Fibroblast of lung (primary cell): ENCODE results near the gene DICER1. TPM values are rescaled to one million over a fixed set of nuclear protein-coding genes. Genes with fewer than 3 reads are reported as not detected.

Experiments
- DNase-seq, 2 donors: peaks; one replicate each; pipeline versions ENCODE4 v3.0.0 to v3.0.0-alpha.2; 2010; ENCODE audit warnings: low read depth in 2 of 2
- H2AFZ ChIP-seq: 2 replicates; pipeline ENCODE4 v1.5.1; 2012; ENCODE audit warnings: low read length, control low read depth, inconsistent platforms
- H3K27ac ChIP-seq: 2 replicates; pipeline ENCODE4 v1.5.1; 2011; ENCODE audit warnings: low read length, control low read depth; ENCODE audit not compliant: insufficient read depth
- H3K27me3 ChIP-seq: 2 replicates; pipeline ENCODE4 v1.5.1; 2011; ENCODE audit warnings: mild to moderate bottlenecking, low read length; ENCODE audit not compliant: control insufficient read depth, insufficient read depth
- H3K36me3 ChIP-seq: 2 replicates; pipeline ENCODE4 v1.5.1; 2011; ENCODE audit warnings: low read length; ENCODE audit not compliant: control insufficient read depth, insufficient read depth
- H3K4me1 ChIP-seq: 2 replicates; pipeline ENCODE4 v1.5.1; 2011; ENCODE audit warnings: low read length; ENCODE audit not compliant: control insufficient read depth, insufficient read depth; ENCODE audit errors: extremely low read depth
- H3K4me2 ChIP-seq: 2 replicates; pipeline ENCODE4 v1.5.1; 2011; ENCODE audit warnings: low read length, control low read depth; ENCODE audit not compliant: insufficient read depth; ENCODE audit errors: extremely low read depth
- H3K4me3 ChIP-seq, 4 experiments: fragments of 200-600 bp in 1 of 4; sonication (generic) in 1 of 4; replicated peaks in 1 of 4; 2 replicates each; pipeline ENCODE4 v1.5.1; 2011 to 2016; ENCODE audit warnings: low read length in 4 of 4, low read depth in 3 of 4, mild to moderate bottlenecking in 3 of 4, control low read depth in 2 of 4, inconsistent platforms in 1 of 4, mixed read lengths in 1 of 4; ENCODE audit not compliant: insufficient read depth in 1 of 4; ENCODE audit errors: control extremely low read depth in 1 of 4
- H3K79me2 ChIP-seq: 2 replicates; pipeline ENCODE4 v1.5.1; 2012; ENCODE audit warnings: mild to moderate bottlenecking, low read length, inconsistent platforms; ENCODE audit not compliant: control insufficient read depth, insufficient read depth
- H3K9ac ChIP-seq: 2 replicates; pipeline ENCODE4 v1.5.1; 2011; ENCODE audit warnings: mild to moderate bottlenecking, low read length, control low read depth; ENCODE audit not compliant: insufficient read depth
- H3K9me3 ChIP-seq: 2 replicates; pipeline ENCODE4 v1.5.1; 2012; ENCODE audit warnings: low read depth, low read length; ENCODE audit not compliant: control insufficient read depth, insufficient read depth
- H4K20me1 ChIP-seq: 2 replicates; pipeline ENCODE4 v1.5.1; 2011; ENCODE audit warnings: low read length; ENCODE audit not compliant: control insufficient read depth, insufficient read depth; ENCODE audit errors: extremely low read depth
- EZH2 ChIP-seq: IDR thresholded peaks from 2 replicates; pipeline ENCODE4 v1.5.1; 2012; ENCODE audit warnings: low read length, control low read depth, mild to moderate bottlenecking; ENCODE audit errors: missing control alignments
- polyA plus RNA-seq, 2 donors: library from polyadenylated mRNA; depleted of rRNA in 1 of 2; stranded (reverse) in 1 of 2; unstranded in 1 of 2; fragments of >200 nt; gene quantifications; 2 replicates each; pipeline ENCODE4 v1.2.1, GENCODE V29; 2011 to 2012; ENCODE audit warnings: missing spikeins in 1 of 2
- total RNA-seq: library from RNA; depleted of rRNA; stranded (reverse); fragments of >200 nt; gene quantifications from 2 replicates; pipeline ENCODE4 v1.2.1, GENCODE V29; 2014
- TF ChIP-seq, protein P1 (sequence below), 2 donors: IDR thresholded peaks in 1 of 2; conservative IDR thresholded peaks in 1 of 2; 1 replicate in 1 of 2; 2 replicates in 1 of 2; pipeline ENCODE4 v1.5.1; 2011 to 2012; ENCODE audit warnings: low read length in 2 of 2, control low read depth in 1 of 2, inconsistent platforms in 1 of 2, low read depth in 1 of 2, mild to moderate bottlenecking in 1 of 2

Gene DICER1
- total and polyA plus RNA-seq, 2 donors (not counting 1 experiment from before 2014, with no cell fraction given), result 20.3 to 28.7 TPM

DNA sequence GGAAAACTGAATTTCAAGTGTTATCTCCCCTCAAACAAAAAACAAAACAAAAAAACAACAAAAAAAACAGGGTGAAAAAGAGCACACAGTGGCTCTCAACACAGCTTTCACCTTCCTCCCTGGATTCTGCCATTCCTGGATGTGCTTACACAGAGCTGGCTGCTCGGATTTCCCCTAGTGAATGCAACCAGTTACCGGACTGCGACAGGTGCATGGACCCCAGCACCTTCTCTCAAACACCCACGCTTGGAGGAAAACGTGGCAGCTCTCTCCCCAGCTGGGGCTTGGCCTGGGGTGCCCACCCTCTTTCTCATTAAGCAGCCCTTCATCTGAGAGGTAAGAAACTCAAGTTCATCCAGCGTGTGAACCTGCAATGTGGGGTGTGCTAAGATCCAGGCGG lies 33.5 kb upstream of the DICER1 start:
- H3K79me2 ChIP-seq, result no peaks in the 10 kb centered on the region
- H3K27me3 ChIP-seq, result peaks cover 2% of the 10 kb centered on the region
- DNase-seq, result no peak
- TF ChIP-seq, protein P1, sequence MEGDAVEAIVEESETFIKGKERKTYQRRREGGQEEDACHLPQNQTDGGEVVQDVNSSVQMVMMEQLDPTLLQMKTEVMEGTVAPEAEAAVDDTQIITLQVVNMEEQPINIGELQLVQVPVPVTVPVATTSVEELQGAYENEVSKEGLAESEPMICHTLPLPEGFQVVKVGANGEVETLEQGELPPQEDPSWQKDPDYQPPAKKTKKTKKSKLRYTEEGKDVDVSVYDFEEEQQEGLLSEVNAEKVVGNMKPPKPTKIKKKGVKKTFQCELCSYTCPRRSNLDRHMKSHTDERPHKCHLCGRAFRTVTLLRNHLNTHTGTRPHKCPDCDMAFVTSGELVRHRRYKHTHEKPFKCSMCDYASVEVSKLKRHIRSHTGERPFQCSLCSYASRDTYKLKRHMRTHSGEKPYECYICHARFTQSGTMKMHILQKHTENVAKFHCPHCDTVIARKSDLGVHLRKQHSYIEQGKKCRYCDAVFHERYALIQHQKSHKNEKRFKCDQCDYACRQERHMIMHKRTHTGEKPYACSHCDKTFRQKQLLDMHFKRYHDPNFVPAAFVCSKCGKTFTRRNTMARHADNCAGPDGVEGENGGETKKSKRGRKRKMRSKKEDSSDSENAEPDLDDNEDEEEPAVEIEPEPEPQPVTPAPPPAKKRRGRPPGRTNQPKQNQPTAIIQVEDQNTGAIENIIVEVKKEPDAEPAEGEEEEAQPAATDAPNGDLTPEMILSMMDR (conservative IDR thresholded peaks at IDR 0.05 in 1 of 2, IDR thresholded peaks at IDR 0.05 in 1 of 2; ENCODE audit: low read depth in 1 of 2, low read length in 2 of 2), result no peak
- no peak for TF ChIP-seq EZH2
- no peaks in the 10 kb centered on the region for H3K9me3 ChIP-seq
- H3K36me3 ChIP-seq, result no peaks in the 10 kb centered on the region
- no peak overlapping the region for H3K4me3 ChIP-seq
- no peak overlapping the region for H3K9ac ChIP-seq
- no peak overlapping the region for H2AFZ ChIP-seq
- no peak overlapping the region for H3K4me2 ChIP-seq
- no peaks in the 10 kb centered on the region for H4K20me1 ChIP-seq
- H3K4me1 ChIP-seq, result no peaks in the 10 kb centered on the region
- no peak overlapping the region for H3K27ac ChIP-seq

DNA sequence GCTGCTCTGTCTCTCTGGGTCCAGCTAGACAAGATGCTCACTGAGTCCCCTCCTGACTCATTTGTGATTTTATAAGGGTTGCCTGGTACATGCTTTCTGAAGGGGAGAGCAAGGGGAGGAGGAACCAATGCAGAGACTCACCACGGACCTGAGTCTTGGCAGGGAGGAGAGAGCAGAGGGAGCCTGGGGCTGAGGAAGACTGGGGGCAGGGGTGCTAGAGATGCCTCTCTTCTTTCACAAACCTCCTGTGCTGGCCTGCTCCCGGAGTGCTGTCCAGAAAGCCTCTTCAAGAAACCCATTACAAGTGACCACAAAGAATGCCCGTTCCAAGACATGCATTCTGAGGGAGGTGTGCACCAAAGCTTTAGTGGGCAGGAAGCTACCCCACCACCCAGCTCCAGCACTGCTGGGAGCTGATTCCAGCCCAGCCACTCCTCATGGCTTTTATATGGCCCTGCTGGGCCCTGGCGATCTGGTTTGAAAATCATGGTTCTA lies 33.1 kb upstream of the DICER1 start:
- peak in 1 of 2 donors; percentile 40 for DNase-seq
- no peak for TF ChIP-seq EZH2
- TF ChIP-seq, protein P1 (conservative IDR thresholded peaks at IDR 0.05 in 1 of 2, IDR thresholded peaks at IDR 0.05 in 1 of 2; ENCODE audit: low read depth in 1 of 2, low read length in 2 of 2), result no peak
- H3K27ac ChIP-seq, result no peak overlapping the region
- H3K79me2 ChIP-seq, result no peaks in the 10 kb centered on the region
- no peak overlapping the region for H3K9ac ChIP-seq
- H3K36me3 ChIP-seq, result no peaks in the 10 kb centered on the region
- H4K20me1 ChIP-seq, result no peaks in the 10 kb centered on the region
- H3K4me1 ChIP-seq, result peaks cover 2% of the 10 kb centered on the region
- peaks cover 2% of the 10 kb centered on the region for H3K27me3 ChIP-seq
- no peak overlapping the region for H2AFZ ChIP-seq
- H3K4me3 ChIP-seq, result no peak overlapping the region
- no peaks in the 10 kb centered on the region for H3K9me3 ChIP-seq
- no peak overlapping the region for H3K4me2 ChIP-seq

DNA sequence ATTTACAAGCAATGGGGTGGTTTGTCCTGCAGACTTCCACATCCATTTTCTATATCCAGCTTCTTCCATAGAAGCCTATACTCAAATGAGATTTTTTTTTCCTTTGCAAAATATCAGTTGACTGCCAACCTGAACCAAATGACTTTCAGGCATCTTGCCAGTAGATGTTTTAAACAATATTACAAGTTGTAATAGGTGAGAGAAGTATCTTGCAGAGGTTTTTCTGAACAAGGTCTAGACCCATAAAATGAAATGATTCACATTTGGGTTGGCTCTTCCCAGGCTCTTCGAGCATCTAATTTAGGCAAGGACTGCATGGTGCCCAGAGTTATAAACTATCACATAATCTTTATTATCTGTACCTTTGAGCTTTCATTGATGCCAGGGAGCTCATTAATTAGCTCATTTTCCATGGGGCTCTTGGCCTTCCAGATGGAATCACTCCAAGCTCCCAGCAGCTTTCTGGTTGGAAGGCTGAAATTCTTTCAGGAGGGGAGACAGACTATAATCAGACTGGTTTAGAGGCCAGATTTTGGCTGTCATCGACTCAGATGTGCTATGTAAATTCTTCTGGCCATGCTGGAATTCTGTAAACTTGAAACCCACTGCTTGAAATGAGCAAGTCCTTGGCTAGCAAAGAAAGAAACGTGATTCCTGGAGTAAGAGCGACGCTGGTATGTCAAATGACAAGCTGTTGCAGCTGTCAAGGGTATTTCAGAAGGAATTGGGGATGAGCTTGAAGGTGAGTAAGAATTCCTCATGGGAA lies 32.2 kb upstream of the DICER1 start:
- DNase-seq, result peak in 1 of 2 donors; percentile 45
- Histone ChIP-seq H3K4me3 (no peak overlapping the region), H2AFZ (no peak overlapping the region), H3K9me3 (no peaks in the 10 kb centered on the region), H3K27ac (no peak overlapping the region), H4K20me1 (no peaks in the 10 kb centered on the region), H3K79me2 (no peaks in the 10 kb centered on the region), H3K9ac (no peak overlapping the region), H3K36me3 (no peaks in the 10 kb centered on the region), H3K27me3 (peaks cover 2% of the 10 kb centered on the region), H3K4me2 (no peak overlapping the region), H3K4me1 (peaks cover 2% of the 10 kb centered on the region)
- TF ChIP-seq, protein P1 (conservative IDR thresholded peaks at IDR 0.05 in 1 of 2, IDR thresholded peaks at IDR 0.05 in 1 of 2; ENCODE audit: low read depth in 1 of 2, low read length in 2 of 2), result no peak
- TF ChIP-seq EZH2, result no peak
